ENCODE data around the gene SPRR4.
"Not testable (repeated sequence)": the region's sequence is repeated elsewhere in the genome, so short reads cannot be mapped to it uniquely, and the experiment has no call there.

The SPRR4 gene

DNA sequence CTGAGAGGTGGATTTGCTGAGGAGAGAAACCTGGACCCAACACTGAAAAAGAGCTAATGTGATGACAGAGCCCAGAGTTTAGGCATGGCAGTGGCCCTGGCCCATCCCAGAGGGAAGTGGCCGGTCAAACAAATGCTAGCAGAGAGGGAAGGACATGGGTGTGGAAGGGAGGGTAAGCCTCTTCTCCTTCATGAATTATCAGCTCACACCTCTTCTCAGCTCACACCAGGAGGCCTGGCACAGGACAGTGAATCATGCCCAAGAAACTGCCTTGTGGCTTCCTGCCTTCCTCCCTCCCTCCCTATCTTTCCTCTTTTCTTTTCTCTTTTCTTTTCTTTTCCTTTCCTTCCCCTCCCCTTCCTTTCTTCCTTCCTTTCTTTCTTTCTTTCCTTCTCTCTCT is 29.8 kb downstream of the SPRR4 start:
- TF ChIP-seq, protein P1, sequence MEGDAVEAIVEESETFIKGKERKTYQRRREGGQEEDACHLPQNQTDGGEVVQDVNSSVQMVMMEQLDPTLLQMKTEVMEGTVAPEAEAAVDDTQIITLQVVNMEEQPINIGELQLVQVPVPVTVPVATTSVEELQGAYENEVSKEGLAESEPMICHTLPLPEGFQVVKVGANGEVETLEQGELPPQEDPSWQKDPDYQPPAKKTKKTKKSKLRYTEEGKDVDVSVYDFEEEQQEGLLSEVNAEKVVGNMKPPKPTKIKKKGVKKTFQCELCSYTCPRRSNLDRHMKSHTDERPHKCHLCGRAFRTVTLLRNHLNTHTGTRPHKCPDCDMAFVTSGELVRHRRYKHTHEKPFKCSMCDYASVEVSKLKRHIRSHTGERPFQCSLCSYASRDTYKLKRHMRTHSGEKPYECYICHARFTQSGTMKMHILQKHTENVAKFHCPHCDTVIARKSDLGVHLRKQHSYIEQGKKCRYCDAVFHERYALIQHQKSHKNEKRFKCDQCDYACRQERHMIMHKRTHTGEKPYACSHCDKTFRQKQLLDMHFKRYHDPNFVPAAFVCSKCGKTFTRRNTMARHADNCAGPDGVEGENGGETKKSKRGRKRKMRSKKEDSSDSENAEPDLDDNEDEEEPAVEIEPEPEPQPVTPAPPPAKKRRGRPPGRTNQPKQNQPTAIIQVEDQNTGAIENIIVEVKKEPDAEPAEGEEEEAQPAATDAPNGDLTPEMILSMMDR (IDR thresholded peaks at IDR 0.05; ENCODE audit: insufficient read depth, missing control alignments): no peak
- no peak for FAIRE-seq
- DNase-seq (ENCODE audit: insufficient read length, low spot score): no peak

DNA sequence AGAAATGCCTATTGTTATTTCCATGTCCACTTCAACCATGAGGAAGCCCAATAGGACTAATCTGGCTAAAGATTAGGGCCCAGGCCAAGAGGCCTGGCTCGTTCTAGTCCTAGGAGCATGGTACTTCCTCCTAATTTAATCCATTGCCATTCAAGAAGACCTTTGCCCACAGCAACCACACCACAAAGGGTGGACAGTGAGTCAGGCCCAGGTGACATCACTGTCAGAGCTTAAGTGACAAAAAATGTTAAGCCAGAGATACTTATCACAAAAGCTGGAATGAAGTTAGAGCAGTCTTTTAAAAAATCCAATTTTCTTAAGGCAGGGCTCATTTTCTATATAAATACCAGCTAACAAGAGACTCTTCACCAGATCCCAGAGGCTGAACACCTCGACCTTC is 30.9 kb downstream of the SPRR4 start, which contains the start of gene SPRR3:
TSS of gene SPRR3 (plus strand) at position 368 of the 400 bp plus-strand sequence. CDS start 1,272 bp downstream, outside the sequence.
- no peak for DNase-seq (ENCODE audit: insufficient read length, low spot score)
- TF ChIP-seq, protein P1 (IDR thresholded peaks at IDR 0.05; ENCODE audit: insufficient read depth, missing control alignments): no peak
- FAIRE-seq: no peak

DNA sequence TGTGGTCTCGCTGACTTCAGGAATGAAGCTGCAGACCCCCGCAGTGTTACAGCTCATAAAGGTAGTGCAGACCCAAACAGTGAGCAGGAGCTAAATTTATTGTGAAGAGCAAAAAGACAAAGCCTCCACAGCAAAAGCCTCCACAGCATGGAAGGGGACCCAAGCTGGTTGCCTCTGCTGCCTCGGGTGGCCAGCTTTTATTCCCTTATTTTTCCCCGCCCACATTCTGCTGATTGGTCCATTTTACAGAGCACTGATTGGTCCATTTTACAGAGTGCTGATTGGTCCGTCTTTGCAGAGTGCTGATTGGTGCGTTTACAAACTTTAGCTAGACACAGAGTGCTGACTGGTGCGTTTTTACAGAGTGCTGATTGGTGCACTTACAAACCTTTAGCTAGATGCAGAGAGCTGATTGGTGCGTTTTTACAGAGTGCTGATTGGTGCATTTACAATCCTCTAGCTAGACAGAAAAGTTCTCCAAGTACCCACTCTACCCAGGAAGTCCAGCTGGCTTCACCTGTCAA is 40.8 kb downstream of the SPRR4 start:
- not testable (repeated sequence) for DNase-seq (ENCODE audit: insufficient read length, low spot score); FAIRE-seq

DNA sequence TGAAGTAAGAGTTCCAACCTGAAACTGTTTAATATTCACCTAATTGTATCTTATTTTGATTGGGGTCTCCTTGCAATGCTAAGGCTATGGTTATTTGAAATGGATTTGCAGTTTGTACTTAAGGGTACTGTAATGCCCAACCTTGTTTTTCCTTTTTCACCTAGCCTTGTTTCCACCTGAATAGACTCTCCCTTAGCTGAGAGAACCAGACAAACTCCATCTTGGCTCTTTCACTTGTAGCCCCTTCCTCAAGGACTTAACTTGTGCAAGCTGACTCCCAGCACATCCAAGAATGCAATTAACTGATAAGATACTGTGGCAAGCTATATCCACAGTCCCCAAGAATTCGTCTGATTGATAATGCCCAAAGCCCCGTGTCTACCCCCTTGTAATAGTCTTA is 51.4 kb downstream of the SPRR4 start:
- FAIRE-seq; DNase-seq (ENCODE audit: insufficient read length, low spot score): not testable (repeated sequence)
